ENCODE data around the gene PIK3R1.

- TF ChIP-seq EZH2 (IDR thresholded peaks at IDR 0.05) (no peak), CTCF (IDR thresholded peaks at IDR 0.05) (no peak), EZH2phosphoT487 (IDR thresholded peaks at IDR 0.05) (no peak)
Measured at GRCh38 chr5:68224509-68225187, 9.1 kb downstream of the PIK3R1 start.

Data from neural progenitor cell (in vitro differentiated cells).